Activated CD8-positive, alpha-beta memory T cell treated with anti-CD3 and anti-CD28 coated beads for 36 hours (primary cell): Measurements from ENCODE around the gene PKP2. TPM values are rescaled to one million over a fixed set of nuclear protein-coding genes. Genes with fewer than 3 reads are reported as not detected.

Experiments
- CTCF ChIA-PET: fragments of 350-600 bp; sonication (Branson Sonifier 250); formaldehyde crosslinking; loops from one replicate; lab custom pipeline; 2021; ENCODE audit warnings: antibody characterized with exemption; lab: Charles Lee
- POLR2A ChIA-PET: fragments of 350-600 bp; sonication (Branson Sonifier 250); formaldehyde crosslinking; loops from one replicate; lab custom pipeline; 2021; ENCODE audit warnings: antibody characterized with exemption; lab: Charles Lee
- total RNA-seq, 2 experiments: library from RNA; stranded (reverse); gene quantifications; one replicate each; pipeline ENCODE4 v1.2.3, GENCODE V29; 2021

Gene PKP2
- under 1 TPM; 0.08 to 0.19 TPM for total RNA-seq

GRCh38 chr12:32896432-32897280, at the start of gene PKP2:
PKP2 (minus strand) TSS chr12:32896777; CDS start chr12:32896731, 46 bp downstream.
- ChIA-PET POLR2A (no interaction called here), CTCF (no interaction called here)

GRCh38 chr12:32944195-32944594, 47.6 kb upstream of the PKP2 start:
- ChIA-PET POLR2A (no interaction called here), CTCF (no interaction called here)

- ChIA-PET CTCF (no interaction called here), POLR2A (no interaction called here)
Observed at GRCh38 chr12:32939801-32940200, 43.2 kb upstream of the PKP2 start.

- POLR2A ChIA-PET, result no interaction called here
- CTCF ChIA-PET, result no interaction called here
Observed at GRCh38 chr12:32926963-32927362, 30.4 kb upstream of the PKP2 start.

GRCh38 chr12:32926356-32926755, 29.8 kb upstream of the PKP2 start:
- POLR2A ChIA-PET, result no interaction called here
- CTCF ChIA-PET, result no interaction called here

- POLR2A ChIA-PET, result no interaction called here
- CTCF ChIA-PET, result no interaction called here
Observed at GRCh38 chr12:32922546-32923297, 26.1 kb upstream of the PKP2 start.

GRCh38 chr12:32921397-32921796, 24.8 kb upstream of the PKP2 start:
- ChIA-PET POLR2A (no interaction called here), CTCF (no interaction called here)

GRCh38 chr12:32920506-32921085, 24.0 kb upstream of the PKP2 start:
- ChIA-PET POLR2A (no interaction called here), CTCF (no interaction called here)

GRCh38 chr12:32918890-32919801, 22.6 kb upstream of the PKP2 start:
- CTCF ChIA-PET, result interaction anchor here (1.7 kb wide), 1 partner anchor 163 kb away, joined by 4 read pairs; the partner anchor contains the start of gene YARS2
- POLR2A ChIA-PET, result no interaction called here

GRCh38 chr12:32917094-32917611, 20.6 kb upstream of the PKP2 start:
- ChIA-PET POLR2A (no interaction called here), CTCF (no interaction called here)

GRCh38 chr12:32907898-32908476, 11.4 kb upstream of the PKP2 start:
- CTCF ChIA-PET, result no interaction called here
- POLR2A ChIA-PET, result no interaction called here

- CTCF ChIA-PET, result no interaction called here
- POLR2A ChIA-PET, result no interaction called here
Observed at GRCh38 chr12:32907166-32907565, 10.6 kb upstream of the PKP2 start.

- CTCF ChIA-PET, result no interaction called here
- POLR2A ChIA-PET, result no interaction called here
Observed at GRCh38 chr12:32906399-32907165, 10.0 kb upstream of the PKP2 start.

GRCh38 chr12:32903763-32904162, 7.2 kb upstream of the PKP2 start:
- CTCF ChIA-PET, result no interaction called here

GRCh38 chr12:32903318-32903717, 6.7 kb upstream of the PKP2 start:
- CTCF ChIA-PET, result no interaction called here
- POLR2A ChIA-PET, result no interaction called here

More at GRCh38 chr12:32903763-32904162, 7.2 kb upstream of the PKP2 start:
- POLR2A ChIA-PET, result no interaction called here

GRCh38 chr12:32902287-32902997, 5.9 kb upstream of the PKP2 start:
- CTCF ChIA-PET, result no interaction called here
- POLR2A ChIA-PET, result no interaction called here

- ChIA-PET POLR2A (no interaction called here), CTCF (no interaction called here)
Observed at GRCh38 chr12:32901553-32901952, 5.0 kb upstream of the PKP2 start.
